ENCODE results near the gene PPFIA4.

Gene PPFIA4

DNA sequence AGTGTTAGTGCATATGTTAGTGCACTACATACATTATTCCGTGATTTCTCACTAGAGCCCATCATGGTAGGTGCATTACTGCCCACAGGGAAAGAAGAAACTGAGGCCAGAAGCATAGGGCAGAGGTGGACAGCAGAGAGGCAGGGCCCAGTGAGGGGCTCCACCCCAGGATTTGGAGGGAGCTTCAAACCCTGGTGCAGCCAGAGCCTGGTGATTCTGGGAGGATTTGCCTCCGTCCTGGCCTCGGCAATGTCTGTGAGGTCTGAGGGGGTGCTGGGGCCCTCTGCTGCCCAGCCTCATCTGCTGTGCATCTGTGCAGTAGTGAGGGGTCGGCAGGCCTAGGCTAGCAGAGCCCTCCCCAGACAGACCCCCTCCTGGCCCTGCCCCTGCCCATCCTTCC is 22.8 kb downstream of the PPFIA4 start:
- no peak overlapping the region for H3K27ac ChIP-seq
- DNase-seq (ENCODE audit: low spot score) = no peak

GRCh38 chr1:203049576-203050180 is 23.4 kb downstream of the PPFIA4 start:
- CTCF ChIA-PET = interaction anchor here (0.5 to 3.7 kb wide), 5 partner anchors 10 to 218 kb away, joined by 3 to 24 read pairs (median 4); no protein-coding TSS in a partner anchor
- no peak for DNase-seq (ENCODE audit: low spot score)
- no peak overlapping the region for H3K27ac ChIP-seq
- POLR2A ChIA-PET (ENCODE audit: low non-redundant PET) = no interaction called here
- TF ChIP-seq, protein P1, sequence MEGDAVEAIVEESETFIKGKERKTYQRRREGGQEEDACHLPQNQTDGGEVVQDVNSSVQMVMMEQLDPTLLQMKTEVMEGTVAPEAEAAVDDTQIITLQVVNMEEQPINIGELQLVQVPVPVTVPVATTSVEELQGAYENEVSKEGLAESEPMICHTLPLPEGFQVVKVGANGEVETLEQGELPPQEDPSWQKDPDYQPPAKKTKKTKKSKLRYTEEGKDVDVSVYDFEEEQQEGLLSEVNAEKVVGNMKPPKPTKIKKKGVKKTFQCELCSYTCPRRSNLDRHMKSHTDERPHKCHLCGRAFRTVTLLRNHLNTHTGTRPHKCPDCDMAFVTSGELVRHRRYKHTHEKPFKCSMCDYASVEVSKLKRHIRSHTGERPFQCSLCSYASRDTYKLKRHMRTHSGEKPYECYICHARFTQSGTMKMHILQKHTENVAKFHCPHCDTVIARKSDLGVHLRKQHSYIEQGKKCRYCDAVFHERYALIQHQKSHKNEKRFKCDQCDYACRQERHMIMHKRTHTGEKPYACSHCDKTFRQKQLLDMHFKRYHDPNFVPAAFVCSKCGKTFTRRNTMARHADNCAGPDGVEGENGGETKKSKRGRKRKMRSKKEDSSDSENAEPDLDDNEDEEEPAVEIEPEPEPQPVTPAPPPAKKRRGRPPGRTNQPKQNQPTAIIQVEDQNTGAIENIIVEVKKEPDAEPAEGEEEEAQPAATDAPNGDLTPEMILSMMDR (conservative IDR thresholded peaks at IDR 0.05; ENCODE audit: low read depth) = no peak

More for the DNA sequence above, 22.8 kb downstream of the PPFIA4 start:
- CTCF ChIA-PET = interaction anchor here (0.7 to 3.7 kb wide), 3 partner anchors 9 to 218 kb away, joined by 3 to 24 read pairs (median 10); no protein-coding TSS in a partner anchor
- TF ChIP-seq, protein P1 (conservative IDR thresholded peaks at IDR 0.05; ENCODE audit: low read depth) = no peak
- POLR2A ChIA-PET (ENCODE audit: low non-redundant PET) = no interaction called here

- POLR2A ChIA-PET (ENCODE audit: low non-redundant PET) = no interaction called here
- H3K27ac ChIP-seq = no peak overlapping the region
- DNase-seq (ENCODE audit: low spot score) = no peak
- CTCF ChIA-PET = interaction anchor here (1.0 to 3.7 kb wide), 4 partner anchors 11 to 216 kb away, joined by 3 to 24 read pairs (median 6); partner anchors contain the start of gene PPFIA4
- TF ChIP-seq, protein P1 (conservative IDR thresholded peaks at IDR 0.05; ENCODE audit: low read depth) = no peak
These were observed 24.5 kb downstream of the PPFIA4 start for GRCh38 chr1:203050826-203051225.

GRCh38 chr1:203051841-203052324 is 25.6 kb downstream of the PPFIA4 start:
- no peak for DNase-seq (ENCODE audit: low spot score)
- TF ChIP-seq, protein P1 (conservative IDR thresholded peaks at IDR 0.05; ENCODE audit: low read depth) = no peak
- POLR2A ChIA-PET (ENCODE audit: low non-redundant PET) = no interaction called here
- H3K27ac ChIP-seq = no peak overlapping the region
- CTCF ChIA-PET = interaction anchor here (0.5 to 1.5 kb wide), 3 partner anchors 12 to 436 kb away, joined by 3 to 14 read pairs (median 5); partner anchors contain the start of gene PPFIA4

DNA sequence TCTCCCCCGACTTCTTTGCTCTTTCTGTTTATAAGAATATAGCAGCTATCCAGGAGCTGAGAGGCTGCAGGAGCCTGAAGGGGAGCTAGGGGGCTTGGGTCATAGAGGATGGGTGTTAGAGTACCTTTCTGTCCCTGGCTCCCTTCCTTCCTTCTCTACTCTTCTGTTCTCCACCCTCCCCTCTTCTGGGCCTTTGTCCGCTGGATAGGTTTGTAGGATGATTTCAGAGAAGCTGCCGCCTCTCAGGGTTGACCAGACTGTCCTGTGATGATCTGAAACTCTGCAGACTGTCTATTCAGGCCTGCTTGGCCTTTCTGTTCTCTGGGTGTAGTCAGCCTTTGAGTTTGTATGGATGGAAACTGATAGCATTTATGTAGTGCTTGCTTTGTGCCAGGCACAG is 26.3 kb downstream of the PPFIA4 start:
- TF ChIP-seq, protein P1 (conservative IDR thresholded peaks at IDR 0.05; ENCODE audit: low read depth) = no peak
- POLR2A ChIA-PET (ENCODE audit: low non-redundant PET) = no interaction called here
- H3K27ac ChIP-seq = no peak overlapping the region
- CTCF ChIA-PET = interaction anchor here (0.7 to 1.5 kb wide), 2 partner anchors 13 to 55 kb away, joined by 5 to 14 read pairs; no protein-coding TSS in a partner anchor
- no peak for DNase-seq (ENCODE audit: low spot score)

- no peak overlapping the region for H3K27ac ChIP-seq
- ChIA-PET CTCF (interaction anchor here (0.9 to 1.4 kb wide), 4 partner anchors 12 to 213 kb away, joined by 3 to 6 read pairs (median 4); no protein-coding TSS in a partner anchor), POLR2A (ENCODE audit: low non-redundant PET) (no interaction called here)
- DNase-seq (ENCODE audit: low spot score) = no peak
- TF ChIP-seq, protein P1 (conservative IDR thresholded peaks at IDR 0.05; ENCODE audit: low read depth) = no peak
These were observed 27.9 kb downstream of the PPFIA4 start for GRCh38 chr1:203054184-203054583.

Data from RWPE1 (cell line).